Activated CD4-positive, alpha-beta T cell treated with anti-CD3 and anti-CD28 coated beads for 48 hours (primary cell): ENCODE measurements around the gene AQR.
A peak's percentile ranks its signal among the peaks of the same experiment; 100 is the strongest.
"Not testable (repeated sequence)": the region's sequence is repeated elsewhere in the genome, so short reads cannot be mapped to it uniquely, and the experiment has no call there.

Experiments
- DNase-seq: peaks from one replicate; pipeline ENCODE4 v3.0.0-alpha.2; 2020

The AQR gene

DNA sequence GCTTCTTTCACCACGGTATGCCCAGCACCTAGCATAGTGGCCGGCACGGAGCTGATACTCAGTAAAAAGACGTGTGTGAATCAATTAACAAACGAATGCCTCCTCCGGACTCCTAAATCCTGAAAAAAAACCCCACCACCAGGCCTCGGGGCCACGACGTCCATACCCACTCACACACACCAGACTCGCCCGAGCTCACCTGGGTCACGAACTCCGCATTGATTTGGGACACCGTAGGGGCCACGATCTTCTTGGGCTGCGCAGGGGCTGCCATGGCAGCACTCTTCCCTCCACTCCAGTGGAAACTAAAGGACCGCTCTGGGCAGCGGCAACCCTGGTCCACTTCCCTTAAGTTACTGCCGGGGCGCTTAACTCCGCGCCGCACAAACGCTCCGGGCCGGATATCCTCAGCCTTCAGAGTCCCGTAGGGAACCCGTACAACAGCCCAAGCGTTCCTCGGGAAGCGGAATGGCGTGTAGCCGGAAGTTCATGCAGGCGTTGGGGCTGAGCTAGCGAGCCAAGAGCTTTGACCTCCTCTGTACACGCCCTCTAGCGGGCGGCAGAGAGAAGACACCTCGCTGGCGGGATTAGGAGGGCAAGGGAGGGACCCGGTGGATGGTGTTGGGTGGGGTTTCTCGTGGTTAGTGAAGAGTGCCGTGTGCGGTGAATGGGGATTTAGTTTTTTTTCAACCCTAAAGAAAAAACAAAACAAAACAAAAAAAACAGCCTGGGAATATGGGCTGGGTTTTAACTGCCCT is at the start of gene AQR:
TSS of gene AQR (minus strand) at position 403 of the 758 bp plus-strand sequence. CDS start at position 274, 129 bp downstream.
- peak; percentile 94 for DNase-seq

DNA sequence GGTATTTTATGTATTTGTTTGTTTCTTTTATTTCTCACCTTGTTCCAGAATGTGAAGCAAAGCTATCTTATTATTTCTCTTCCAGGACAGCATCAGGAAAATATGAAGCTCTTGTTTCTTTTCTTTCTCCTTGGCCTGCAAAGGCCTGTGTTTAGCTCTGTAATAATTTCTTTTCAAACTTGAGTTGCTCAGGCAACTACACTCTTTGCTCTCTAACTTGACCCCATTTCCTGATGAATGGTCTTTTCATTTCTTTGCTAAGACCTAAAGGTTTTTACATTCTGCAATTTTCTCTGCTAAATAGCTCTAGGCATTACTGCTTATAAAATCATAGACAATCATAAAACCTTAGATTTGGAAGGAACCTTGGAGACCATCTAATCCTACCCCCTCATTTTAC is 44.7 kb upstream of the AQR start:
- no peak for DNase-seq

DNA sequence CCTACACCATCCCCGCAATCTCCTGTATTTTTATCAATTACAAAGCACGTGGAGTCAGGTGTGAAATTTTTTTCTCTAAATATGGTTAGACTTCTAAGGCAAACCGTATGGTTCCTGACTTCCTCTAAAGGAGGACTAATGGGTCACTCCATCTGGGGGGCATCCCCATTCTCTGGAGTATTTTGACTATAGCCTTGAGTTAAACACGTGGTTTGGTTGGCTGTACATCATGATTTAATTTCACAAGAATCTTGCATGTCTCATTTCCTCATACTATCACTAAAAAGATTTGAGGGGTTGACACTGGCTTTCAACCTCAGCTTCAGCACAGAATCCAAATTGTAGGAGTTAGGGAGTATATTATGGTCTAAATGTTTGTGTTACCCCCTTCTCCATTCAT is 43.8 kb upstream of the AQR start:
- no peak for DNase-seq

DNA sequence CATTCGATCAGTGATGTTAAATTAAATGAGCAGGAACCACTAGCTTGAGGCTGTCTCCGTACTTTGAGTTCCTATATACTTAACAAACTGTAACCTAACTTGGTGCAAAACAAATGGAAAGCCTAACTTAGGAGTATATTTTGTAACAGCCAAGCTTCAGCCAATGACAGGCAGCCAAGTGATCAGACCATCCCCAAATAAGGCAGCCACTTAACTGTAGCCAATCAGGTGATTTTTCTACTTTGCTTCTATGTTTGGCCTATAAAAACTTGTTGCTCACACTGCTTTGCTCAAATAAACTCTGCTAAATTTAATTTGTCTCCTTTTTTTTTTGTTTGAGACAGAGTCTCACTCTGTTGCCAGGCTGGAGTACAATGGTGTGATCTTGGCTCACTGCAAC is 37.9 kb upstream of the AQR start:
- DNase-seq, result no peak

DNA sequence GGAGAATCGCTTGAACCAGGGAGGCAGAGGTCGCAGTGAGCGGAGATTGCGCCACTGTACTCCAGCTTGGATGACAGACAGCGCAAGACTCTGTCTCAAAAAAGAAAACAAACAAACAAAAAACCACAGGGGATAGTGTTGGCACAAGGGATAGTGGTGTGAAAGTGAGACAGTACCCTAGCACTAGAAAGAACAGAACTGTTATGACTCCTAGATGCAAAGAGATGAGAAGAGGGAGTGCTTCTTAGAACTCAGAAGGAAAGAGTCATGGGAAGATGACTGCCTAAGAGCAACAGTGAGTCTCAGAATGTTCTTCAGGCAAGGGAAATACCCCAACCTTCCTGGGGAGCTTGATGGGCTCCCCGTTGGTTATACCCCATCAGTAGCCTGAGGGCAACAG is 36.4 kb upstream of the AQR start:
- DNase-seq, result no peak

DNA sequence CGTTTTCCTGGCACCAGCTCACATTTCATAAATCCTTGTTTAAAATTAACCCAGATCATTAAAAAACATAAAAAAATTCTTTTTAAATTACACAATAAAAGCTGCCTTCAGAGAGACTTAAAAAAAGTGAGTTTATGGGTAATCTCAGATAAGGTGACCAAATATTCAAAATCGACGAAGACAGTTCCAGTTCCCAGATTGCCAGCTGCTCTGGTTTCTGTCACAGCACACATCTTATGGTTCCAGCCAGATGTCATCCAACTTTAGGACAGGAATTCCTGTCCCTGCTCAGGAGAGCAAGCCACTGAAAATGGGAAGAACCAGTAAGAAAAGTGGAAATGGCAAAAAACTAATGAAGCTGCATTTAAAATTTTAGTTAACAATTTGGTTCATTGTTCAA is 34.4 kb upstream of the AQR start:
- no peak for DNase-seq

DNA sequence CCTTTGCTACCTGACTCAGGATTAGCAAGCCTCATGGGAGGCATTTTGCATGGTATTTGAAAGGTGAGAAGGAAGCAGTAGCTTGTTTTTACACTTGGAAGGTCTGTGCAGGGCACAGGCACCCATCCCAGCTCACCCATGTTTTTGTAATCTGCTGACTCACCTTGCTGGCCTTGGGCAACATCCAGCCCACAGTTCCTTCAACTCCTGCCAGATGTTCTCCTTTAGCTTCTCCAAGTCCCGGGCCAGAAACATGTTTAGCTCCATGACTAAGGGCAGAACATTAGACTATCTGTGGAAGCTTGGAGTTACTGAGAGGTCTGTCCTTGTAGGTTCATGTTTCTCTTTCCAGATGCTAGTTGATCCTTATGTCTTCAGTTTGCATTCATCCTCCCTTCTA is 31.0 kb upstream of the AQR start:
- no peak for DNase-seq

DNA sequence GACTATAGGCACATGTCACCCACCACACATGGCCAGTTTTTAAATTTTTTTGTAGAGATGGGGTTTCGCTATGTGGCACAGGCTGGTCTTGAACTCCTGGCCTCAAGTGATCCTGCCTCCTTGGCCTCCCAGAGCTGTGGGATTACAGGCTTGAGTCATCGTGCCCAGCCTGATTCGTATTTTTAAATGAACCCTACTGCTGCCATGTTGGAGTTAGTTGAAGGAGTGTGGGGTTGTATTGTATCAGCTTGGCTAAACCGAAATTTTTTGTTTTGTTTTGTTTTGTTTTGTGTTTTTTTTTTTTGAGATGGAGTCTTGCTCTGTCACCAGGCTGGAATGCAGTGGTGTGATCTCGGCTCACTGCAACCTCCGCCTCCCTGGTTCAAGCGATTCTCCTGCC is 30.4 kb upstream of the AQR start:
- no peak for DNase-seq

DNA sequence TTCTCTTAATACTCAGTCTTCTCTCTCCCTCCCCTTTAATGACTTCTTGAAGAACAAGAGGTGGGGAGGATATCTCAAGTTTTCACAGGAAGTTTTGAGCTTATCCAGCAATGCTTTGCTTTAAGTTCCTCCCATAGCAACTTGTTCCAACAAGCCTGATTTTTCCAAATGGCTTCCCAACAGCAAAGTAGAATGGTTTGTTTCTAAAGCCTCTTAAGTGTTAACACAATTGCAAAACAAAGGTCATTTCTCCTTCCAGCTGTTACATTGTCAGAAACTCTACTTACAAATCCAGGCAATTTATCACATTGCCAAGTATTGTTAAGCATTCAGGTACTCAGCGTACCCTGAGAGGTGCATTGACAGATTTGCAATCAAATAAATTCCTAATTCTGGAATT is 25.4 kb upstream of the AQR start:
- no peak for DNase-seq

DNA sequence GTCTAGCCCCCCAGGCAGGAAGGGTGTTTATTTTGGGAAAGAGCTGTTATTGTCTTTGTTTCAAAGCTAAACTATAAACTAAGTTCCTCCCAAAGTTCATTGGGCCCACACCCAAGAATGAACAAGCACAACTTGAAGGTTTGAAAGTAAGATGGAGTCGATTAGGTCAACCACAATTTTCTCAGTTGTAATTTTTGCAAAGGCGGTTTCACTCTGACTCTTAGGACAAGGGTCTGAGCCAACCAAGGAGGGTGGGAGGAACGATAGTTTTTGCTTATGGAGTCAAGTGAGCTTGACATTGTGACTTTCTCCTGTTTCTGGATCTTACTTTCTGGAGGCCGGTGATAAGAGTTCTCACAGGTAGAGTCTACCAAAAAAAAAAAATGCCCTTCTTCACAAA is 24.3 kb upstream of the AQR start:
- DNase-seq, result peak; percentile 48

DNA sequence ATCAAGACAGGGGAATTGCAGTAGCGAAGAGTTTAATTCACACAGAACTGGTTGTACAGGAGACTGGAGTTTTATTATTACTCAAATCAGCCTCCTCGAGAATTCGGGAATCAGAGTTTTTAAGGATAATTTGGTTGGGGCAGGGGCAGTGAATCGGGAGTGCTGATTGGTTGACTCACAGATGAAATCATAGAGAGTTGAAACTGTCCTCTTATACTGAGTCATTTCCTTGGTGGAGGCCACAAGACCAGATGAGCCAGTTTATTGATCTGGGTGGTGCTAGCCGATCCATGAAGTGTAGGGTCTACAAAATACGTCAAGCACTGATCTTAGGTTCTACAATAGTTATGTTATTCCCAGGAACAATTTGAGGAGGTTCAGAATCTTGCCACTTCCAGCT is 23.9 kb upstream of the AQR start:
- peak; percentile 26 for DNase-seq

DNA sequence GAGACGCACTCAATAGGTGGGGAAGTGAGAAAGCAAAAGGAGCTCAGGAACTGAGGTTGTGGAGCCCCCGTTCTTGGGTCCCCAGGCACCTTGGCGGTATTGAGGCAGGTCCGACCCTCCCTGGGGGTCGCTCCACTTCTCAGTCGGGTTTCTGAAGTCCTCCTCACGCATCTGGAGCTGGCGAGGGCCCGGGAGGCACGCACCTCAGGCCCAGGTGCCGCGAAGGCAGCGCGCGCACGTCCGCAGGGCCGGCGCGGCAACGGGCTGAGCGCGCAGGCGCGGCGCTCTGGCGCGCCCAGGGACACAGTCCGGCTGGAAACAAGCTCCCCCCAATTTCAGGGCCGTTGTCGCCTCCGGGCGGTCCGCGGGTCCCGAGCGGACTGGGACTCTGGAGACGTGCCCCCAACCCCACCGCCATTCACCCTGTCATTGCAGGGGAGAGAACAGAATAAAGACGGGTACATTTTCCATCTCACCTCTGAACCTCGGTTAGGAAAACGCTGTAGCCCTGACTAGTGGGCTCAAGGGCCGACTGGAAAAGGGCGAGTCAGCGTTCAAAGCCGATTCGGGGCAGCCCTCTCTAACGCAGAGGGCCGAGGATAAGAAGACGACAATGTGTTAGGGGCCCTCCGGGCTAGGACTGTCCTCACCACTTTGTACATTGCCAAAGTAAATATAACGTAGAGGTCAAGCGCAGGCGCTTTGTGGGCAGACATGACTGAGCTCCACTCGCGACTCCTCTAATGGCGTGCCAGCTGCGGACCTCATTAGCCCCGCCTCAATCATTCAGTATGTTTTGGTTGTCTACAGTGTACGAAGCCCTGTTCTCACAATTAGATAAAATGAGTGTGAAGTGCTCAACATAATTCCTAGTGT is 18.7 kb upstream of the AQR start, which contains the start of gene ZNF770:
TSS of gene ZNF770 (minus strand) at position 261 of the 876 bp plus-strand sequence. CDS start 4,853 bp downstream, outside the sequence.
- peak; percentile 86 for DNase-seq

DNA sequence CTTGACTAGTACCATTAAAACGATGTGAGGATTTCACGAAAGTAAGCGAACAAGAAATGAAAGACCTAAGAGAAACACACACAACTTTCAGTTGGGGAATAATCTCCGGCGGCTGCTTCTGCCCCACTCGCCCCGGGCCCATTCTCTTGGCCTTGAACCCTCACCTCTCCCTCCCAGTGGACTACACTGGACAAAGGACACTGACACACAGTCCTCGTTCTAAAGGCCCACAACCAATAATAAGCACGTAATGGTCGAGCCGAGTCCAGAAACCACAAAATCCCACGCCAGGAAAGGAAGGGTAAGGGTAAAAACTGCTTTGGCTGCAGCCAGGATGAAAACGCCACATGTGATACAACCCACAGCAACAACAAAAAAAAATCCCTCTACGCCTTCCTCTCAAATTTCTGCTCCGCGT is 18.1 kb upstream of the AQR start:
- no peak for DNase-seq

DNA sequence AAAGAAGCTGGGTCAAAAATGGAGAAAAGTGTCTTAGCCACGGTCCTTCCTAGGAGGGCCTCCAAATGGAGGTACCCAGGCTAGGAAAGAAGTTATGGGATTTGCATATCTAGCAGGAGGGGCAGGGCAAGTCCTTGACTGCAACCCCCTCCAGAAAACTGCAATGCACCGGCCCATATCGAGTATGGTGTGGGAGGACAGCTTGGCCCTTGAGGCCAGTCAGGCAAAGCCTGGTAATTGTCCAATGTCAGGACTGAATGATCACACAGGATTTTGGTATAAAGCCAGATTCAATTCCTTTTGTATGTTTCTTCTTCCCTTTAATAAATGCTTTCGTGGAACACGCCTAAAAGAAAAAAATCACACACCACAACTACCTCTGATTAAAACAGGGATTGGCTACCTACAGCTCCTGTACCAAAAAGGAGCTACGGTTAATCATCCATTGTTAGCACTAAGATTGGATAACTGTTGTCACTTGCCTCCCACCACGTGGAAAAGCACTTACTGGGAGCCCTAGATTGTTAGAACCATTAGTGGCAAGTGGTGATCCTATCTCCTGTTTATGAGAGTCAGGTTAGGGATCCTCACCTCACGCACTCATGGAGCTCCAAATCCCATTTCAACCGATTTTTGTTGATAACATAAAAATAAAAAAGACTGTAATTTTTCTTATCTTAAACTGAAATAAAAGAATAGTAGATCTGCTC is 17.4 kb upstream of the AQR start:
- no peak for DNase-seq

DNA sequence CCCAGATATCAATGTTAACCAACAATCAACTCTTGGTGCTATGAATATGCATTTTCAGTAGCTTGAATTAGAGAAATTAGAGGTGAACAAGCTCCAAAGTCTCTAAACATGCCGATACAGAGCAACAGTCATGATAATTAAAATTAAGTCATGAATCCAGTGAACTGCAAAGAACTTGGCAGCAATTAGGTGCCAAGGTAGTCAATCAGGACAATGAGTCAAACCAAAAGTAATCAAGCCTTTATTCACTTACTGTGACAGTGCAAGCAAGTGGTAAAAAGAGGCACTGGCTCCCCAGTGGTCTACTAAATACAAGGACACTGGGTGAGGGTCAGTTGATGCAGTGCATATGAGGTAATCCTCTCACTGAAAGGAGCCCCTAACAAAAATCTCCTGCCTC is 16.8 kb upstream of the AQR start:
- DNase-seq, result no peak

DNA sequence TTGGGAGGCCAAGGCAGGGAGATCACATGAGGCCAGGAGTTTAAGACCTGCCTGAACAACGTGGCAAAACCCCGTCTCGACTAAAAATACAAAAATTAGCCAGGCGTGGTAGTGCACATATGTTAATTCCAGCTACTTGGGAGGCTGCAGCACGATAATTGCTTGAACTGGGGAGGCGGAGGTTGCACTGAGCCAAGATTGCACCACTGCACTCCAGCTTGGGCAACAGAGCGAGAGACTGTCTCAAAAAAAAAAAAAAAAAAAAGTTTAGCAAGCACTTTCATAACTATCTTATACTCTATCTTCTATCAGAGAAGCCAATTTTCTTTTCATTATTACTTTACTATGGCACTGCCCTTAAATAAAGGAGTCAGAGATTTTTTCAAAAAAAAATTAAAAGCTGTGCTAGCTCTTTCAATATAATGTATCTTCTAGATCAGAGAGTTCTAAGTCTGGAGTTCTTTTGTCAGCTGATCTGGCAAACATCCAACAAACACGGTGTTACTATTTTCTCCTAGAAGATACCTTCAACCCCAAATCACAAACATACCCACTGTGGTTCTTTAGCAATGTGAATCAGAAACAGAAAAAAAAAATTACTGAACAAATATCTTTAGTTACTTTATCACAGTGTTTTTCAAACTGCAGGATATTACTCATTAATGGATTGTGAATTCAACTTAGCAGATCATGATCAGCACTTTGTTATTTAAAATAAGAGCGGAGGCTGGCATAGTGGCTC is 15.5 kb upstream of the AQR start:
- DNase-seq, result no peak

DNA sequence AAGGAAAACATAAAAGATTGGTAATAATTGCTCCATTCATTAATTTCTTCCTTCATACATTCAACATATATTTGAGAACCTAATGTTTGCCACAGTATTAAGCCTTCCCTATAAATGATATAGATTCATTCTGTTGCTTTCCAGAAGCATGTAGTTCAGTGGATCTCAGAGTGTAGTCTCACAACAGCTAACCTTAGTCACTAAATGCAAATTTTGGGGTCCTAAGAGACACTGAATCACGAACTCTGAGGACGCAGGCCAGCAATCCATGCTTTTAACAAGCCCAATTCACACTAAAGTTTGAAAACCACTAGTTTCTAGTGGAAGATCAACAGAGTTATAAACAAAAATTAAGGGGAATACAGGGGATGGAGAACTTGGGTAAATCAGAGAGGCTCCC is 7.2 kb upstream of the AQR start:
- DNase-seq, result no peak

DNA sequence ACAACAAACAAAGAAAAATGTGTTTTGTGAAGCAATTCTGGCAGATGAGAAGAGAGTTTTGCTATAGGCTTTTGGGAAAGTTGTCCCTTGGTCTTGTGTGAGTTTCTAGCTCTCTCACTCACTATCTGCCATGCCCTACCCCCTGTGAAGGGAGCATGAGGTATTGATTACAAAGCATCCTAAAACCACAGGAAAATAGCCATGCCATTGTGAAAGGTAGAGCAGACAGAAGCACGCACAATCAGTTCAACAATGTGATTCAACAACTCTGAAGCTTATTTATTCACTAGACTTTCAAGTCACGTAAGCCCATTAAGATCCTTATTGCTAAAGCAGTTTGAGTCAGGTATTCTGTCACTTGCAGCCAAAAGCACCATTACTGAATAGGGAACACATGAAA is 6.5 kb upstream of the AQR start:
- DNase-seq, result no peak

DNA sequence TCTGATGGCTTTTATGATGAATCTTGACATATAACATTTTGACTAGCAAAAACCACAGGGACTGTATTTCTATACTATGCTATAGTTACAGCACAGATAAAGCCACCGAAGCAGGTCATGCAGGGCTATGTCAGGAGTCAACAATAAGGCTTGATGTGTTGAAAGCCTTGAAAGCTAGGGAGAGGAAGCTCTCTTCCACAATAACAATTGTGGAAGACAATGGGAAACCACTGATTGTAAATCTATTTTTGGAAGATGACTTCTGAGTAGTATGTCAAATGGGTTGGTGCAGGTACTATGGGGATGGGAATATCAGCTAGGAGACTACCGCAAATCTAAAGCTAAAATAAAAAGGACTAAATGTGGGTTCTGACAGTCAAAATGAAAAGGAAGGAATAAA is 4.0 kb upstream of the AQR start:
- DNase-seq, result no peak

DNA sequence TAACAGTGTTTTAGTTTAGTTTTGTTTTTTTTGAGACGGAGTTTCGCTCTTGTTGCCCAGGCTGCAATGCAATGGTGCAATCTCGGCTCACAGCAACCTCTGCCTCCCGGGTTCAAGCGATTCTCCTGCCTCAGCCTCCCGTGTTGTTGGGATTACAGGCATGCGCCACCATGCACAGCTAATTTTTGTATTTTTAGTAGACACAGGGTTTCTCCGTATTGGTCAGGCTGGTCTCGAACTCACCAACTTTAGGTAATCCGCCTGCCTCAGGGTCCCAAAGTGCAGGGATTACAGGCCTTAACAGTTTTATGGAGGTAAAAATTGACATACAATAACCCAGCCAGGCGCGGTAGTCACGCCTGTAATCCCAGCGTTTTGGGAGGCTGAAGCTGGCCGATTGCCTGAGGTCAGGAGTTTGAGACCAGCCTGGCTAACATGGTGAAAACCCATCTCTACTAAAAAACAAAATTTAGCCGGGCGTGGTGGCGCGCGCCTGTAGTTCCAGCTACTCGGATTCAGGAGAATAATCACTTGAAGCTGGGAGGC is 629 bp upstream of the AQR start:
- not testable (repeated sequence) for DNase-seq

DNA sequence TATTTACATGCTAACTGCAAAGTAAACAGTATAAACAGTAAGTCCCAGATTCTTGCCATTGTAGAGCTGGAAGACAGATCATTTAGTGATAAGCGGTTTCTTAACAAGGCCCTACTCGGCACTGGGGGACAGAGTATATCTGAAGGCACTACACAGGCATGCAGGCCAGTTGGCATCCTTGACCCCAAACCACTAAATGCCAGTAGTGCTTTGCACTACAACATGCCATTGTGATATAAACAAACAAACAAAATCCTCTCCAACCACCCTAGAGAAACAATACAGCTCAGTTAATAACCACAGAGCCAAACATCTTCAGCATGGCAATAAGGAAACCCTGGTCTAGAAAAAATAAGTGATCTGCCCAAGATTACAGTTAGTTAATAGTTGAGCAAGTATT is 5.3 kb downstream of the AQR start:
- DNase-seq, result no peak

DNA sequence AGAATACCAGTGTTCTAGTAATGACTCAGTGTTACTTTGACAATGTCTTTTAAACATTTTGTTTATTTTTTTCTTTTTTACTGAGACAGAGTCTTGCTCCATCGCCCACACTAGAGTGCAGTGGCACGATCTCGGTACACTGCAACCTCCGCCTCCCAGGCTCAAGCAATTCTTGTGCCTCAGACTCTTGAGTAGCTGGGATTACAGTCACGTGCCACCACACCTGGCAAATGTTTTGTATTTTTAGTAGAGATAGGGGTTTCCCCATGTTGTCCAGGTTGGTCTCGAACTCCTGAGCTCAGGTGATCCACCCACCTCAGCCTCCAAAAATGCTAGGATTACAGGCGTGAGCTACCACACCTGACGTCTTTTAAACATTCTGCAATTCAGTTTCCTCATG is 15.7 kb downstream of the AQR start:
- DNase-seq, result no peak

DNA sequence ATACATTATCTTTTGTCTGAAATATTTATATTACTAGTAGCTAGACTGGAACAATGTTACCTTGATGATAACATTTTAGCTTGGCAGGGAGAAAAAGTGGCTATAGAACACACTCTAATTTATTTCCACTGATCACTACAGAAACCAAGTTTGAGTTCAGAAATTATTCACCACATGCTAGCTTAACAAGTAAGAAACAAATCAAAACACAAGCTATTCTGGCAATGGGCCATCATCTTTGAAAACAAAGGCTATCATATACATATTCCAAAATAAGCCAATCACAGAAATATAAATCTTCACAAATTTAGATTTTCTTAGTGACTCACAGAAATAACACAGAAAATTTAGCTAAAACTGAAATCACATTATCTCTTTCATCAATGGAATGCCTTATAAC is 17.1 kb downstream of the AQR start:
- DNase-seq, result no peak
